A172 (cell line): ENCODE measurements around the gene KLF16. TPM values are rescaled to one million over a fixed set of nuclear protein-coding genes. Genes with fewer than 3 reads are reported as not detected.
A peak's percentile ranks its signal among the peaks of the same experiment; 100 is the strongest.

Source experiments
- DNase-seq: peaks from one replicate; pipeline ENCODE4 v3.0.0-alpha.2; 2015; ENCODE audit warnings: low spot score
- total RNA-seq: library from RNA; depleted of rRNA; stranded (reverse); fragments of >200 nt; shearing (Covaris generic); gene quantifications from 2 replicates; pipeline ENCODE4 v1.2.3, GENCODE V29; 2014

Gene KLF16
- total RNA-seq, 1 experiment from 2014 or later, result 8.2 TPM

DNA sequence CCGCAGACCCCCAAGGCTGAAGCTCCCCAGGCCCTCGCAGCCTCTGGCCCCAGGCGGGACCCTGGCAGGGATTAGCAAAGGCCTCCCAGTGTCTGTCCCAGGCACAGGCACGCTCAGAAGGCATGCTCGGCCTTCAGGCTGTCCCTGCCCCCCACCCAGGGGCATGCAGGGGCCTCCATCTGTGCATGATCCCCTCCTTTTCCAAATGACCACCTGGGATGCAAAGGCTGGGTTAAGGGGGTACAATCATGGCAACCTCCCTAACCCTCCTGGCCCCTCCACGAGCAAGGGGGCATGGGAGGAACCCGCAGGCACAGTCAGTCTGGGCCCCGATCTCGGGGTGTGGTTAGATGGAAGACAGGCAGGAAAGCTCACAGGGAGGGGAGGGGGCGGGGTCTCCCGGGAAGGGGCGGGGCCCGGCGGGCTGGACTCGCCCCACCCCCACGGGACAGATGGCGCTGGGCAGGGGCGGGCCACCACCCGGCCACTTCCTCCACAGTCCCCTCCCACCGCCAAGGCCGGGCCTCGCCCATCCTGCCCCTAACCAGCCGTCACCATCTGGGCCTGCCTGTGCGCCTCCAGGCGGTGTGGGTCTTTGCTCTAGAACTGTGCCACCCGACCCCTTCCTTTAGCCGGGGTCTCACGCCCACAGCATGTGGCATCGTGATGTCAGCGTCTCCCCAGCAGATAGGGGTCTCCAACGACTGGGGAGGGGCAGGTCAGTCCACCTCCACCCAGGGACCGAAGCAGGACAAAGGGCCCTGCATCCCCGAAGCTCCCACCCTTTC, 8.1 kb downstream of the KLF16 start:
- peak; percentile 83 for DNase-seq

DNA sequence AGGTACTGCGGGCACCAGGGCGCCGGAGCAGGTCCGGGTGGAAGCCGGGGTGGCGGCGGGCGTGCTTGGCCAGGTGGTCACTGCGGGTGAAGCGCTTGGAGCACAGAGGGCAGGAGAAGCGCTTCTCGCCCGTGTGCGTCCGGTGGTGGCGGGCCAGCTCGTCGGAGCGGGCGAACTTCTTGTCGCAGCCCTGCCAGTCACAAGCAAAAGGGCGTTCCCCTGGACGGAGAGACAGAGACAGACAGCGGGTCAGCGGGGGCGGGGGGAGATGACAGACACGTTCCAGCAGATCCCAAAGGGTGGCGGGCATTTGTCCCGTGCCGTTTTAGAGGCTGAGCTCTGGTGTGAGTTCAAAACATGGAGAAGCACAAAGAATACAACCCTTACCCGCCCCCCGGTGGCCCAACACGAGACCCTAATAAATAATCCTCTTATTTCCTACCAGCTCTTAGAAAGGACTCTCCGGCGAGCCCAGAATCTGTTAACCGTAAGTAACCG, 8.8 kb downstream of the KLF16 start:
- DNase-seq, result no peak

DNA sequence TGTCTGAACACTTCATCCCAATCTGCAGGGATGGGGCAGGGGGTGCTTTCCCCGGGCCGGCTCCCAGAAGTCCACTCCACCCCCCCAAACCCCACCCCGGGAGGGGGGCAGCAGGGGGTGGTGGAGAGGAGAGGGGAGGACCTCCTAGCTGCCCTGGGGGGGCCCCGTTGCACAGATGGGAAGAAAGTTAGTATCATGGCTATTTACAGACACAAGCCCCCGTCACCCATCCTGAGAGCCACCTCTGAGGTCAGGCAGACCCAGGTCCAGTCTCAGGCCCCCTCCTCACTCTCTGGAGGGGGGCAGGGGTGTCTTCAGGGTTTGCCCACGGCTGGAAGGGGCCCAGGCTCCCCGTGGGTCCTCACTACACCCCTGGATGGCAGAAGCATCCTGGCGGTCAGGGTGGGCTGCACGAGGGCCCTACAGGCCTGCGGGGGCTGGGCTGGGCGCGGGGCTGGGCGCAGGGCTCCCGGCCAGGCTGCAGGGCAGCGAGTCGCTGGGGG, 9.3 kb downstream of the KLF16 start:
- DNase-seq, result no peak

DNA sequence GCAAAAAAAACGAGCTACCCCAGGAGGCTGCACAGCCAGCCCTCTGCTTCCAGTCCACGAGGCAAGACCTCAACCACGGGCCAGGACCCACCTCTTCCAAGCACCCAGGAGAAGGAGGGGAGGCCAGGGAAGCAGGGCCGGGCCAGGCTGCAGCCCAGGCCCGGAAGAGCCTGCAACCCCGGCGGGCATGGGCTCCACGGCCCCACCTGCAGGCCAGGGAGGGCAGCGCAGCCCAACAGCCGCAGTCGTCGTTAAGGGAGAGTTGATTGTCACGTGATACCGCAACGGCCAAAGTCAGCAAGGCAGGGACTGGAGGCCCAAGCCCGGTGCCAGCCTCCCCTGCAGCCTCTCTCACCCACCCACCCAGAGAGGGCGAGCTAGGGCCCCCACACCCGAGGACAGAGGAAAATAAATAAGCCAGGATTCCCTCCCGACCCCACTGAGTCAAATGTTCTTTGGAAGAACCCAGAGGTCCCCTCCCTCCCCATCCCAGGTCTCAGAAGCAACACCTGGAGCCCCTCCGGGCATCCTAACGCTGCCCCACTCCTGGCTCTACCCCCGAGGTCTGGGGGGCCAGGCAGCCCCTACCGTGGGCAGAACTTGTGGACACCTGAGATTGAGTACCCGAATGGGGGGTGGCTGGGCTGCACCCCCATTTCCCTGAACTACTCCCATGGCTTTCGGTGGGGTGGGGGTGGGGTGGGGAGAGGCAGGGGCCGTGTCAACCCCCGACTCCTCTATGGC, 9.9 kb downstream of the KLF16 start:
- DNase-seq, result peak; percentile 75

DNA sequence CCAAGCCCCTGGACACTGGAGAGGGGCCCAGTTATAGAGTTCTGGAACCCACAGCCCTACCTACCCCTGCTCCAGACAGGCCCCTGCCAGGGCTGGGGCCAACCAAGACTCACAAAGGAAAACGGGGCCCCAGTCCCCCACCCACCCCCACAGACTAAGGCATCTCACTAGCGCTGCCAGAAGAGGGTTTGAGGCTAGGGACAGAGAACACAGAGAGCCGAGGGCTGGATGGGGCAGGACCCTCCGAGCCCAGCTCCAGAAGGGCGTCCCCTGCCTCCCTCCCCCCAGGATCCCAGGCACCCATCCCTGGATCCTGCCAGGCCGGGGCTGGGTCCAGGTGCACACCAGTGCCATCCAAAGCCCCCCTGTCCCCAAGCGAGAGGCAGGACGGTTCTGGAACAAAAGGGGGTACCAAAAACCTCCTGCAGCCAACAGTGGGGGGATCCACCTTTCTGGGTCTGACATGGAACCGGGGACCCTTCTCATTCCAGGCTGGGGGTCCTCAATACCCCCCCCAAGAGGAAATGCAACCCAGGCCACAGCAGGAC, 10.7 kb downstream of the KLF16 start:
- DNase-seq, result no peak

DNA sequence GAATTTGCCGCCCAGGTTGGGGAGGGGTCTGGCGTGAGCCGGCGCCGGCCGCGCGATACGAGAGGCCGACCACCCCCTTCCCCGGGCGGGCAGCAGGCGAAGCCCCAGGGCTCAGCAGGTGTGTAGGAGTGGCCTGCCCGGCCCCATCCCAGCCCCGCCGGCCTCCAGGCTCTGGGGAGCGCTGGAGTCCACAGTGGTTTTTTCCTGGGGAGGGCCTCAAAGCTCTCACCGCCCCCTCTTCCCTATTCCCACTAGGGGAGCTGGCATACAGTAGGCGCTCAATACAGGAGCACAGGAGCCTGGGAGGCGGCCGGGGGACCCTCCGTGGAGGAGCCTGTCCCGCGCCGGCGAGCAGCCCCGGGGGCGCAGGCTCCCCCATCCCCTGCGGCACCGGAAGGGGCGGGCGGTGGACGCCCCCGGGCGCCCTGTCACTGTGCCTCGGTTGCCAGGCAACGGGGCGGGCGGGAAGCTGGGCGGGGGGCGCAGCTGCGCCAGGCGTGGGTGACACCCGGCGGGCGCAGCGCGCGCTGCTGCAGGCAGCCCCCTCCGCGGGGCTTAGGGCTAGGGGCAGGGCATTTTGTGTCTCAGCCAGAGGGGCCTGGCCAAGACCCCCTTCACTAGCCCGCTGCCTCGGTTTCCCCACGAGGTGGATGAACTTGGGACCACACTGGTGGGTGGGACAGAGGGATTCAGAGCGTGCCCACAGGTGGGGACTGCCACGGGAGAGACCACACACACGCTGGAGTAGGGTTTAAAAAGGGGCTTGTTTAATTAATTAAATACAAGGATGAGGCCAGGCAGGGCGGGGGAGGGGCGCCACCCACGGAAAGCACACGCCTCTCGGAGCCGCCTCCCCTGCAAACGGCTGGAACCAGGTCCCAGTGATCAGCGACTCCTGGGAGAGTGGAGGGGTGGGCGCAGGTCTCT, 11.5 kb downstream of the KLF16 start:
- no peak for DNase-seq

DNA sequence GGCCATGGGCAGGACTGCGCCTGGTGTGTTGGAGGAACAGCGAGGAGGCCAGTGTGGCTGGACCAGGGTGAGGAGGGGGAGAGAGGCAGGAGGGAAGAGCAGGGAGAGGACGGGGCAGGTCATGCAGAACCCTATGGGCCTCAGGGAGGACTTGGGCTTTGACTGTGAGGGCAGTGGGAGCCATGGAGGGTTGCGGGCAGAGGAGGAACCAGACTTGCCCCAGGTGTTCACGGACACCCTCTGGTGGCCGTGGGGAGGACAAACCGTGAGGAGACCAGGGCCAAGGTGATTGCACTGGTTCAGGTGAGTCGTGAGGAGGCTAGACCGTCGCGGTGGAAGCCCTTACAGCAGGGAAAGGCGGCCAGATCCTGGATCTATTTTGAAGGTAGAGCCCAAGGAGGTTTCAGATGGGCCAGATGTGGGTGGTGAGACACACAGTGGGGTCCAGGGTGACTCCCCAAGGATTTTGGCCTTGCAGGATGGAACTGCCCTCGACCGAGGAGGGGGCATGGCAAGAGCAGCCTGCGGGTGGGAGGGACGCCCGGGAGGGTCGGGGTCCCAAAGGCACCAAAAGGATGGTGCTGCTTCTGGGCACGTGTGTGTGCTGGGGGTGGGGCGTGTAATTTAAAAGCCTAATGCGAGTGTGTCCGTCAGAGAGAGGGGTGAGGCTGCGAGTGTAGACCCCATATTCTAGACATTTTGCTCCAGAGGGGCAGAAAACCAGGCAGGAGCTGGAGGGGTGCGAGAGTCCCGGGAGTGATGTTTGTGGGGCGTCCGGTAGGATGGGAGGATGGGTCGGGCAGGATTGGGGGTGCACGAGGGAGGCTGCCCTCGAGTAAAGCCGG, 12.3 kb downstream of the KLF16 start:
- DNase-seq, result no peak

DNA sequence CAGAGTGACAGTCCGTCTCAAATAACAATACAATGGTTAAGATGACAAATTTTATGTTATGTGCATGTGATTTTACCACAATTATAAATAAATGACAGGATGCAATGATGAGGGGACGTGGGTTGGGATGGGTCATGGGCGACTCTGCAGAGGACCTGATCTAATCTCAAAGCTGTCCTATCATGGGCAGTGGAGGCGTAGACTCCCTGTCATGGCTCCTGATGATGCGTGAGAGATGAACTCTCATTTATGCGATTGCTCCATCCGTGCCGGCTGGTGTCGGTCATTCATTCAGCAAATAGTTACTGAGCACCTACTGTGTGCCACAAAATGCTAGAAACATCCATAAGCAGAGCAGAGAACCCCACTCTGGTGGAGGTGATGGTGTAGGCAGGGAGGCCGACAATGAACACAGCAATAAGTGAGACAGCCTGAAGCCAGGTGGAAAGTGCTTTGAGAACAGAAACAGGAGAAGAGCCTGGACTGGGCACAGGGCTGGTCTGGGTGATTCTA, 13.4 kb downstream of the KLF16 start:
- no peak for DNase-seq

DNA sequence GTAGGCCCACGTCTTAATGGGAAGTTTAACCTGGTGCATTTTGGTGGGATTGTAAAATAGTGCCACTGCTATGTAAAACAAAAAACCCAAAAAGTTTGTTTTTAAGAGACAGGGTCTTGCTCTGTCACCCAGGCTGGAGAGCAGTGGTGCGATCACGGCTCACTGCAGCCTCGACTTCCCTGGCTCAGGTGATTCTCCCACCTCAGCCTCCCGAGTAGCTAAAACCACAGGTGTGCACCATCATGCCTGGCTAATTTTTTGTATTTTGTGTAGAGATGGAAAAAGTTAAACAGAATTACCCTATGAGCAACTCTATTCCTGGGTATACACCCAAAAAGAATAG, 14.3 kb downstream of the KLF16 start:
- no peak for DNase-seq

DNA sequence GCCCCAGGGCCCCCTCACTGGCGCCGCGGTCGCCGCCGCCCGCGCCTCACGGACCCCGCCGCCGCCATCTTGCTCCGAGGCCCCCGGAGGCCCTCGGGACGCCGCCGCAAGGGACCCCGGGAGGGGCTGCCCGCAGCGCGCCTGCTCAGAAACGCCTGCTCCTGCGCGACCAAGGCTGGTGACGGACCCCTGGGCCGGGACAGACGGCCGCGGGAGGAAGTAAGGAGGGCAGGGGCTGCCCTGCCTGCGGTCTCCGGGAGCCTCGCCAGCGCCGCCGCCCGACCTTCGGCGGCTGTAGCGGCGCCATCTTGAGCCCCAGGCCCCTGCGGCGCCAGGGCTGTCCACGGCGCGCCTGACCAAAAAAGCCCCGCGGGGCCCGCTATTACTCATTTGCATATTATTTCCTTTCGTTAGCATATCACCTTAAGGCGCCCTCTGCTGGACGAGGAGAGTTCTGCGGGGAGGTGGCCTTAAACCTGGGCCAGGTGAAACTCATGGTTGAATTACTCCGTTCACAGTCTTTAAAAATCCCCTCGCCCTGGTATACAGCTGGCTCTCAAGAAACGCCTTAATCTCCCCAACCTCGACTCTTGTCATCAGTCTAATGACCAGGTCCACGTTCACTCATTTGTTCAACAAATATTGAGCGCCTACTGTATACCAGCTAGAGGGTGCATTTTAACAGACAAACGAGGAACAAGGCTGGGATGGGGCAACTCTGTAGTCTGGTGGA, 14.8 kb downstream of the KLF16 start, which contains the start of gene REXO1:
Gene REXO1 (minus strand): TSS at position 85 of the 733 bp plus-strand sequence. CDS start 125 bp downstream, outside the sequence.
- DNase-seq, result peak; percentile 88

DNA sequence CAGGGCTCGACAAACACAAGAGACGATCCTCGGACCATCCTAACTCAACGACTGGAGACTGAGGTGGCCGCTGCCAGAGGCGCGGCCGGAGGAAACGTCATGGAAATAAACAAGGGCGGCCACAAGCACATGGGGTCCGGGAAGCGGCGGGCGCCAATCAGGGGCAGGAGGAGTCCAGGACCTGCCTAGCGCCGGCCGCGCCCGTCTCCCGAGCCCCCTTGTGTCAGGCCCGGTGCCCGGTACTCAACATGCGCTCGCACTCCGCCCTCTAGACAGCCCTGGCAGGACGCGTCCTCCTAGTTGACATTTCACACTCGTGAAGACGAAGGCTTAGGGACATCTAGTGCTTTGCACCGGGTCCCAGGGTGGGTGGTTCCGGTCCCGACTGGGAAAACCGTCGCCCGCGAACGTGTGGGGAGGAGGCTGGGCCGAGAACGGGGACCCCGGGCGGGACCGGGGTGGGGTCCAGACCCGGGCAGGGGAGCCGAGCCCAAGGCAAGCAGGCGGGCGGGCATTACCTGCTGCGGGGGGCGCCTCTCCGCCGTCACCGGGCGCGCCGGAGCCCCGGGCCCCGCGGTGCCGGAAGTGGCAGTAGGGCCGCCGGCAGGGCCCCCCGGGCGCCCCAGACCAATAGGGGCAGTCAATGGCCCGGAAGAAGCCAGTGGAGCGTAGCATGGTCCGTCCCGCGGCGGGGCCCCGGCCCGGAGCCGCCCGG, 15.5 kb downstream of the KLF16 start:
- peak; percentile 27 for DNase-seq

DNA sequence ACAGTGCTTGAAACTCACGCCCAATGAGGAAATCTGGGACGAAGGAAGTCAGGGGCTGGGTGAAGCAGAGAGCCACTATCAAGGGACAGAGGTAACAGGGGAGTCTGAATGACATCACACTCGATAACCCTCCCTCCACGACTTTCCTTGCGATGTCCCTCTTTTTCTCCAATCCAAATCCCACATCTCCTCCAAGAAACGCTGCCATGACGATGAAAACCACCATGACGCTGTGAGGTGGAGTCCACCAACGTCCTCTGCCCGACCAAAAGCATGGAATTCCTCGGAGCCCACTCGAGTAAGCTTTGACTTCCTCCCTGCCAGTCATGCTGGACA, 16.1 kb downstream of the KLF16 start:
- DNase-seq, result no peak

DNA sequence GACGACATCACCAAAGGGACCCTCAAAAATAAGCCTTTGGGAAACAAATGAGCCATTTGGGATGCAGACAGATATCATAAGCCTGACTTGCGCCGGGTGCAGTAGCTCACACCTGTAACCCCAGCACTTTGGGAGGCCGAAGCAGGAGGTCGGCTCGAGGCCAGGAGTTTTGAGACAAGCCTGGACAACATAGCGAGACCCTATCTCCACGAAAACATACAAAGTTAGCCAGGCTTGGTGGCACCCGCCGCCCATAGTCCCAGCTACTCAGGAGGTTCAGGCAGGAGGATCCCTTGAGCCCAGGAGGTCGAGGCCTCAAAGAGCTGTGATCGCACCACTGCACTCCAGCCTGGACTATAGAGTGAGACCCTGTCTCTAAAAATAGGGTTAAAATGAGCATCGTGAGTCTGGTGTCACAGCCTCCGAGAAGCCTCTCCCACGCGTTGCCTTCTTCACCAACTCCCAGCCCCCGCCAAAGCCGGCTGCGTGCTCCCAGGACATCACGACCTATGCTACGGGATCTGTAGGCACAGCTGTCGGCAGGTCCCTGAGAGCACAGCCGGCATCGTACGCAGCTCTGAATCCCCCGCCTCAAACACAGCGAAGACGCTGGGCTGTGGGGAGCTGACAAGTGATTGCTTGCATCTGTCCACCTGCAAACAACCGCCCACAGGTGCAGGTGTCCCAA, 16.7 kb downstream of the KLF16 start:
- no peak for DNase-seq

DNA sequence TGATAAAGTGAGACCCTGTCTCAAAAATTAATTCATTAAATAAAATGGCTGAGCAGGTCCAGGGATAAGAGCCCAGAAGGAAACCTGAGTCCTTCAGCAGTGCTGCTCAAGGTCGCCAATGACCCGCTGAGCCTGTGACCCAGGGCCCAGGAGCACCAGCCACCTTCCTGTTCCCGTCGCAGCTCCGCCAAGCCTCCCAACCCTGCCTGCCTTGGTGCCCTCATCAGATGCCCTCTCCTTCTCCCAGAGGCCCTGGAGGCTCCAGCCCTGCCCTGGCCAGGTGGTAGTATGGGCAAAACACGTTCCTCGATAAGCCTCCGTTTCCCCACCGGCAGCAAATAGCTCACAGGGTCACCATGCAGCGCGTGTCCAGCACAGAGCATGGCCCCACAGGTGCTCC, 17.7 kb downstream of the KLF16 start:
- DNase-seq, result no peak

DNA sequence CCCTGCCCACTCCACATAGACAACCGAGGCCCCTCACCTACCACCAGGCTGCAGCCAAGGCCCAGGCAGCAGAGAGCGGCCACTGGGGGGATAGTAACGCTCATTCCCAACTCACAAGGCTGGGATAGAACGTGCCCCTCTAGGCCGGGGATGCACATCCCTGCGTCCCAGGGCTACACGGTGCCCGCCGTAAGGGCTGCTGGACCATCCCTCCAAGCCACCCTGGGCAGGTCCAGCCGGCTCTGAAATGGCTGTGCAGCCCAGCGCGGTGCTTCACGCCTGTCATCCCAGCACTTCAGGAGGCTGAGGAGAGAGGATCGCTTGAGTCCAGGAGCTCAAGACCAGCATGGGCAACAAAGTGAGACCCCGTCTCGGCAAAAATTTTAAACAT, 18.3 kb downstream of the KLF16 start:
- no peak for DNase-seq

DNA sequence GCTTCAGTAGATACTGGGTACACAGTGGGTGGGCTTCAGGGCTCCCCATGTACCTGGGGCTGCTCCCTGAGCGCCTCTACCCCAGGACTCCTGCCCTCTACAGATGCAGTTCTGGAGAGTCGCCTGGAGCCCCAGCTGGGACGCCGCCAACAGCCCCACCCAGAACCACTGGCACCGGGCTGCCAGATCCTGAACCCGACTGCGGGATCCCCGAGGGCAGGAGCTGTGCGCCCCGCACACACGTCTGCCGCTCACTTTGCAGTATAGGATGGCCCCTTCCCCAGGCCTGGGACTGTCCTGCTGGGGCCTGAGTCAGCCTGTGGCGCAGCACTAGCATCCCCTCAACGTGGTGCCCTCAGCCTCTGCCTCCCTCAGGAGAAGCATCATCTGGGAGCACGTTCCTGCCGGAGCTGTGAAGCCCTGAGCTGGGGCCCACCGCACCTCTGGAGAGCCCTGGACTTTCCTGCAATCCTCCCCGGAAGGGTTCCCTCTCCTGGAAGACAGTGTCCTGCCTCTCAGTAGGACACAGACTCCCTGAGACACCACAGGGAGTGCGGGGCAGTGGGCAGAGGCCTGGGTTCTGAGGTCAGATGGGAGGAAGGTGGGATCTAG, 18.8 kb downstream of the KLF16 start:
- DNase-seq, result no peak

DNA sequence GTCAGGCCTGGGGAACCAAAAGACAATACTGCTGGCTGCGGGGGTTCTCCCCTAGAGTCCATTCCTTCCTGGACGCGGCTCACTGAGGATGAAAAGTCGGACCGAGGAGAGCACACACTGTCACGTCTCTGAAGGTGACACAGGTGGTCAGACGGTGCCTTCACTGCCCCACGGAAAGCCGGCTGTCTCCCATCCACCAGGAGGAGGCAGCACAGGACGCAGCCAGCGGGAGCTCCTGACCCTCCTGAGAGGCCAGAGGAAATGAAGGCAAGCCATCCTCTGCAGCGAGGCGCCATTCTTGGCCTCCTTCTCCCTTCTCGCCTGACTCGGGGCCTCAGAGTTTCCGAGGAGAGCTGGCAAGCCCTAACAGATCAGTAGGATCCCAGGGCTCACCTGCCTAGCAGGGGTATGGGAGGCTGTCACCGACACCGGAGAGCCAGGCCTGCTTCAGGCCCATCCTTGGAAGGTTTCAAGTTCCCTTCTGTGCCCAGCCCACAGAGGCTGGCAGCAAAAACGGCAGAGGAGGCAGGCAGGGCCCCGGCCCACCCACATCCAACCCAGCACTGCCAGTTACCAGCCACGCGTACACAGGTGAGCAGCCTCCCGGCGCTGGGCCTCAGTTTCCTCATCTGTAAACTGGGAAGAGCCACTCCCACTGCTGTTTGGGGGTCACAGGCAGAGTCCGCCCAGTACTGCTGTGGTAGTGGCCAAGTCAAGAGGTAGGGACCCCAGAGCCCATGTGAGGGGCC, 19.6 kb downstream of the KLF16 start:
- DNase-seq, result no peak
